Sigmoid colon (tissue), 4 donors: Measurements from ENCODE around the gene CFAP69.

Experiments used
- EP300 ChIP-seq, 4 donors: sonication (generic); formaldehyde crosslinking; IDR thresholded peaks; one replicate each; pipeline ENCODE4 v1.6.1; 2017; ENCODE audit warnings: antibody characterized with exemption in 4 of 4
- POLR2A ChIP-seq, 2 donors: fragments of 450-650 bp; IDR thresholded peaks; one replicate each; pipeline ENCODE4 v1.6.1; 2016; ENCODE audit warnings: antibody characterized with exemption in 2 of 2, mild to moderate bottlenecking in 2 of 2, moderate library complexity in 2 of 2
- POLR2AphosphoS5 ChIP-seq, 4 donors: sonication (generic); formaldehyde crosslinking; IDR thresholded peaks; one replicate each; pipeline ENCODE4 v1.6.1; 2017; ENCODE audit warnings: antibody characterized with exemption in 4 of 4
- TF ChIP-seq, protein P1 (sequence below), 4 experiments: fragments of 450-650 bp in 3 of 4; fragments of 200-600 bp in 1 of 4; IDR thresholded peaks; one replicate each; pipeline ENCODE4 v1.5.1; 2016 to 2019; ENCODE audit warnings: antibody characterized with exemption in 4 of 4, mild to moderate bottlenecking in 3 of 4, moderate library complexity in 2 of 4

DNA sequence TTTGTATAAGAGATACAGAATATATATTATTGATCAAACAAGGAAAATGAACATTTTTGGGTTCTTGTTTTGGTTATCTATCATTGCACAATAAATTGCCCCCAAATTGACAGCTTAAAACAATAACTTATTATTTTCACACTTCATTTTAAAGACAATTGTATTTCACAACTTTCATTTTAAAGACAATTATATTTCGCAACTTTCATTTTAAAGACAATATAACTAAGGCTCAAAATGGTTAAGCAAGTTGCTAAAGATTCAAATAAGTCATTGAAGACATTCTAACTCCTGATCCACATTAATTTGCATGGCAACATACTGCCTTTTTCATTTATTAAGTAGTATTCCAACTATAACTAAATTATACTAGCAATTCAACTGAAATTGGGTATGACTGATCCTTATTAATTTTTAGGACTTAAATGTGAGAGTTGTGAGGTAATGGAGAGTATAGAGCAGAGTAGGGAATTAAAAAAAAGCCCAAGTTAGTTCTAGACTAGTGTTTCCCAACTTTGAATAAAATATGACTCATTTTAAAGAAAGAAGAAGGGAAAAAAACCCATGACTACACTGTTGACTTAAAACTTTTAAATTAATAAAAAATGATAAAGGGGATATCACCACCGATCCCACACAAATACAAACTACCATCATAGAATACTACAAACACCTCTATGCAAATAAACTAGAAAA, 43.3 kb upstream of the CFAP69 start:
- TF ChIP-seq, protein P1, sequence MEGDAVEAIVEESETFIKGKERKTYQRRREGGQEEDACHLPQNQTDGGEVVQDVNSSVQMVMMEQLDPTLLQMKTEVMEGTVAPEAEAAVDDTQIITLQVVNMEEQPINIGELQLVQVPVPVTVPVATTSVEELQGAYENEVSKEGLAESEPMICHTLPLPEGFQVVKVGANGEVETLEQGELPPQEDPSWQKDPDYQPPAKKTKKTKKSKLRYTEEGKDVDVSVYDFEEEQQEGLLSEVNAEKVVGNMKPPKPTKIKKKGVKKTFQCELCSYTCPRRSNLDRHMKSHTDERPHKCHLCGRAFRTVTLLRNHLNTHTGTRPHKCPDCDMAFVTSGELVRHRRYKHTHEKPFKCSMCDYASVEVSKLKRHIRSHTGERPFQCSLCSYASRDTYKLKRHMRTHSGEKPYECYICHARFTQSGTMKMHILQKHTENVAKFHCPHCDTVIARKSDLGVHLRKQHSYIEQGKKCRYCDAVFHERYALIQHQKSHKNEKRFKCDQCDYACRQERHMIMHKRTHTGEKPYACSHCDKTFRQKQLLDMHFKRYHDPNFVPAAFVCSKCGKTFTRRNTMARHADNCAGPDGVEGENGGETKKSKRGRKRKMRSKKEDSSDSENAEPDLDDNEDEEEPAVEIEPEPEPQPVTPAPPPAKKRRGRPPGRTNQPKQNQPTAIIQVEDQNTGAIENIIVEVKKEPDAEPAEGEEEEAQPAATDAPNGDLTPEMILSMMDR (IDR thresholded peaks at IDR 0.05), result no peak
- TF ChIP-seq POLR2AphosphoS5 (IDR thresholded peaks at IDR 0.05) (no peak), POLR2A (IDR thresholded peaks at IDR 0.05) (no peak), EP300 (IDR thresholded peaks at IDR 0.05) (no peak)
